Measurements from ENCODE around the gene PRKAG2.

PRKAG2 gene

GRCh38 chr7:151767557-151767956, 109.4 kb downstream of the PRKAG2 start:
- no peaks in the 10 kb centered on the region for H3K9me3 ChIP-seq (ENCODE audit: insufficient read depth, low read length)
- H3F3A ChIP-seq (ENCODE audit: insufficient read depth) = no peaks in the 10 kb centered on the region
- no peaks in the 10 kb centered on the region for H3K27me3 ChIP-seq (ENCODE audit: low read length)
- no peaks in the 10 kb centered on the region for H3K36me3 ChIP-seq (ENCODE audit: low read length)
- no peaks in the 10 kb centered on the region for H3K9me2 ChIP-seq (replicated peaks; ENCODE audit: insufficient read depth, low read length)
- no peak overlapping the region for H3K4me3 ChIP-seq (ENCODE audit: insufficient read depth, low read length, poor library complexity, severe bottlenecking)
- no peak overlapping the region for H2AFZ ChIP-seq (ENCODE audit: low read depth, low read length, severe bottlenecking)
- H3K27ac ChIP-seq (ENCODE audit: low read depth, low read length) = no peak overlapping the region
- no peak overlapping the region for H3K4me2 ChIP-seq (ENCODE audit: low read depth, low read length, poor library complexity, severe bottlenecking)
- no peaks in the 10 kb centered on the region for H3K79me2 ChIP-seq (ENCODE audit: insufficient read depth, low read length)
- TF ChIP-seq CTCF (IDR thresholded peaks at IDR 0.05; ENCODE audit: insufficient read depth, low read length, poor library complexity, severe bottlenecking) (no peak), EZH2phosphoT487 (conservative IDR thresholded peaks at IDR 0.05; ENCODE audit: low read length) (no peak)
- no peaks in the 10 kb centered on the region for H4K20me1 ChIP-seq (ENCODE audit: low read depth, low read length)
- H3K9ac ChIP-seq (ENCODE audit: low read length) = no peak overlapping the region

GRCh38 chr7:151764056-151764920, 112.6 kb downstream of the PRKAG2 start:
- no peaks in the 10 kb centered on the region for H3F3A ChIP-seq (ENCODE audit: insufficient read depth)
- no peaks in the 10 kb centered on the region for H3K79me2 ChIP-seq (ENCODE audit: insufficient read depth, low read length)
- no peaks in the 10 kb centered on the region for H3K9me2 ChIP-seq (replicated peaks; ENCODE audit: insufficient read depth, low read length)
- no peaks in the 10 kb centered on the region for H4K20me1 ChIP-seq (ENCODE audit: low read depth, low read length)
- no peak overlapping the region for H3K9ac ChIP-seq (ENCODE audit: low read length)
- no peak overlapping the region for H3K4me2 ChIP-seq (ENCODE audit: low read depth, low read length, poor library complexity, severe bottlenecking)
- no peaks in the 10 kb centered on the region for H3K9me3 ChIP-seq (ENCODE audit: insufficient read depth, low read length)
- TF ChIP-seq EZH2phosphoT487 (conservative IDR thresholded peaks at IDR 0.05; ENCODE audit: low read length) = no peak
- no peak for TF ChIP-seq CTCF (IDR thresholded peaks at IDR 0.05; ENCODE audit: insufficient read depth, low read length, poor library complexity, severe bottlenecking)
- H2AFZ ChIP-seq (ENCODE audit: low read depth, low read length, severe bottlenecking) = no peak overlapping the region
- H3K27me3 ChIP-seq (ENCODE audit: low read length) = no peaks in the 10 kb centered on the region
- no peak overlapping the region for H3K27ac ChIP-seq (ENCODE audit: low read depth, low read length)
- H3K4me3 ChIP-seq (ENCODE audit: insufficient read depth, low read length, poor library complexity, severe bottlenecking) = no peak overlapping the region
- H3K36me3 ChIP-seq (ENCODE audit: low read length) = no peaks in the 10 kb centered on the region

GRCh38 chr7:151763420-151763984, 113.4 kb downstream of the PRKAG2 start:
- Histone ChIP-seq H3K9me3 (ENCODE audit: insufficient read depth, low read length) (no peaks in the 10 kb centered on the region), H3K4me3 (ENCODE audit: insufficient read depth, low read length, poor library complexity, severe bottlenecking) (no peak overlapping the region), H3K4me2 (ENCODE audit: low read depth, low read length, poor library complexity, severe bottlenecking) (no peak overlapping the region), H3K36me3 (ENCODE audit: low read length) (no peaks in the 10 kb centered on the region), H4K20me1 (ENCODE audit: low read depth, low read length) (no peaks in the 10 kb centered on the region), H2AFZ (ENCODE audit: low read depth, low read length, severe bottlenecking) (no peak overlapping the region), H3K9me2 (replicated peaks; ENCODE audit: insufficient read depth, low read length) (no peaks in the 10 kb centered on the region), H3K27ac (ENCODE audit: low read depth, low read length) (no peak overlapping the region), H3F3A (ENCODE audit: insufficient read depth) (no peaks in the 10 kb centered on the region), H3K9ac (ENCODE audit: low read length) (no peak overlapping the region), H3K27me3 (ENCODE audit: low read length) (no peaks in the 10 kb centered on the region), H3K79me2 (ENCODE audit: insufficient read depth, low read length) (no peaks in the 10 kb centered on the region)
- TF ChIP-seq CTCF (IDR thresholded peaks at IDR 0.05; ENCODE audit: insufficient read depth, low read length, poor library complexity, severe bottlenecking) (no peak), EZH2phosphoT487 (conservative IDR thresholded peaks at IDR 0.05; ENCODE audit: low read length) (no peak)
